Effector memory CD8-positive, alpha-beta T cell (primary cell): ENCODE results near the gene CYSTM1.

ENCODE experiments used
- ATAC-seq: fragments of 150-1000 bp; cut with Tn5 transposase; replicated peaks from 2 replicates; pipeline ENCODE4 v1.10.0; 2021; ENCODE audit warnings: mild to moderate bottlenecking, moderate library complexity
- DNase-seq, 3 experiments: peaks; one replicate each; pipeline ENCODE4 v3.0.0; 2021
- H3K27ac Mint-ChIP-seq, 2 donors: one replicate each; pipeline ENCODE4 v1.8.0; 2022; ENCODE audit warnings: mild to moderate bottlenecking in 2 of 2, mixed read lengths in 2 of 2, moderate library complexity in 2 of 2
- H3K27me3 Mint-ChIP-seq, 2 donors: one replicate each; pipeline ENCODE4 v1.8.0; 2022; ENCODE audit warnings: mixed read lengths in 2 of 2
- H3K36me3 Mint-ChIP-seq: one replicate; pipeline ENCODE4 v1.8.0; 2022; ENCODE audit warnings: mild to moderate bottlenecking, moderate library complexity, mixed read lengths; ENCODE audit not compliant: insufficient read depth
- H3K4me1 Mint-ChIP-seq, 2 donors: one replicate each; pipeline ENCODE4 v1.8.0; 2022; ENCODE audit warnings: low read depth in 2 of 2, mixed read lengths in 2 of 2
- H3K4me3 Mint-ChIP-seq, 2 donors: one replicate each; pipeline ENCODE4 v1.8.0; 2022; ENCODE audit warnings: mild to moderate bottlenecking in 2 of 2, mixed read lengths in 2 of 2, moderate library complexity in 2 of 2
- H3K9me3 Mint-ChIP-seq, 2 donors: one replicate each; pipeline ENCODE4 v1.8.0; 2022; ENCODE audit warnings: mixed read lengths in 2 of 2

The CYSTM1 gene

GRCh38 chr5:140282266-140282665 is 107.3 kb downstream of the CYSTM1 start:
- Mint-ChIP-seq H3K4me1 (peaks cover 0 to 5% of the 10 kb centered on the region in 2 donors), H3K36me3 (peaks cover 9% of the 10 kb centered on the region), H3K27me3 (no peaks in the 10 kb centered on the region), H3K4me3 (no peak overlapping the region), H3K9me3 (no peaks in the 10 kb centered on the region), H3K27ac (no peak overlapping the region)
- DNase-seq: no peak
- ATAC-seq: no peak

GRCh38 chr5:140284013-140284412 is 109.0 kb downstream of the CYSTM1 start:
- ATAC-seq (no peak), DNase-seq (no peak)
- no peak overlapping the region for H3K27ac Mint-ChIP-seq
- H3K4me1 Mint-ChIP-seq: peaks cover 2 to 13% of the 10 kb centered on the region in 2 donors
- no peak overlapping the region for H3K4me3 Mint-ChIP-seq
- no peaks in the 10 kb centered on the region for H3K27me3 Mint-ChIP-seq
- H3K9me3 Mint-ChIP-seq: no peaks in the 10 kb centered on the region
- peaks cover 9% of the 10 kb centered on the region for H3K36me3 Mint-ChIP-seq

GRCh38 chr5:140286424-140286823 is 111.4 kb downstream of the CYSTM1 start:
- no peak for DNase-seq
- ATAC-seq: no peak
- Mint-ChIP-seq H3K4me3 (no peak overlapping the region), H3K27me3 (no peaks in the 10 kb centered on the region), H3K9me3 (no peaks in the 10 kb centered on the region), H3K36me3 (peaks cover 3% of the 10 kb centered on the region), H3K27ac (no peak overlapping the region), H3K4me1 (peaks cover 10 to 31% of the 10 kb centered on the region in 2 donors)

GRCh38 chr5:140287801-140288521 is 113.0 kb downstream of the CYSTM1 start:
- DNase-seq (no peak), ATAC-seq (no peak)
- no peaks in the 10 kb centered on the region for H3K27me3 Mint-ChIP-seq
- no peaks in the 10 kb centered on the region for H3K9me3 Mint-ChIP-seq
- H3K4me3 Mint-ChIP-seq: no peak overlapping the region
- no peak overlapping the region for H3K27ac Mint-ChIP-seq
- peaks cover 10 to 31% of the 10 kb centered on the region in 2 donors for H3K4me1 Mint-ChIP-seq
- H3K36me3 Mint-ChIP-seq: peaks cover 3% of the 10 kb centered on the region

GRCh38 chr5:140292212-140293036 is 117.4 kb downstream of the CYSTM1 start:
- Mint-ChIP-seq H3K4me3 (no peak overlapping the region), H3K4me1 (peaks cover 13 to 46% of the 10 kb centered on the region in 2 donors), H3K27me3 (no peaks in the 10 kb centered on the region), H3K36me3 (no peaks in the 10 kb centered on the region), H3K27ac (no peak overlapping the region), H3K9me3 (no peaks in the 10 kb centered on the region)
- ATAC-seq (no peak), DNase-seq (no peak)
